ENCODE results near the gene ENTPD1. TPM values are rescaled to one million over a fixed set of nuclear protein-coding genes. Genes with fewer than 3 reads are reported as not detected.

The ENTPD1 gene
- total RNA-seq, 1 donor from 2014 or later = 0.95 TPM

GRCh38 chr10:95742962-95743535 is 12.9 kb upstream of the ENTPD1 start:
- H3K4me3 Mint-ChIP-seq (ENCODE audit: unreplicated experiment) = no peak overlapping the region
- H3K4me1 ChIP-seq (ENCODE audit: insufficient read depth, low read length) = peaks cover 16% of the 10 kb centered on the region

GRCh38 chr10:95745501-95745900 is 10.5 kb upstream of the ENTPD1 start:
- H2AFZ ChIP-seq (ENCODE audit: low read depth, low read length) = no peak overlapping the region
- Mint-ChIP-seq H3K4me1 (ENCODE audit: low read depth, unreplicated experiment) (peaks cover 10% of the 10 kb centered on the region), H3K9me3 (ENCODE audit: unreplicated experiment) (peaks cover 4% of the 10 kb centered on the region), H3K4me3 (ENCODE audit: unreplicated experiment) (no peak overlapping the region), H3K27me3 (ENCODE audit: low read depth, unreplicated experiment) (no peaks in the 10 kb centered on the region), H3K36me3 (ENCODE audit: low read depth, unreplicated experiment) (no peaks in the 10 kb centered on the region), H3K27ac (ENCODE audit: unreplicated experiment) (no peak overlapping the region)
- H3K36me3 ChIP-seq (ENCODE audit: insufficient read depth, low read length) = no peaks in the 10 kb centered on the region
- FAIRE-seq = no peak
- no peaks in the 10 kb centered on the region for H3K9me3 ChIP-seq (ENCODE audit: insufficient read depth, low read depth, low read length)
- peaks cover 16% of the 10 kb centered on the region for H3K4me1 ChIP-seq (ENCODE audit: insufficient read depth, low read length)
- no peak for TF ChIP-seq EZH2 (IDR thresholded peaks at IDR 0.05; ENCODE audit: insufficient read depth, low read length)
- TF ChIP-seq, protein P1, sequence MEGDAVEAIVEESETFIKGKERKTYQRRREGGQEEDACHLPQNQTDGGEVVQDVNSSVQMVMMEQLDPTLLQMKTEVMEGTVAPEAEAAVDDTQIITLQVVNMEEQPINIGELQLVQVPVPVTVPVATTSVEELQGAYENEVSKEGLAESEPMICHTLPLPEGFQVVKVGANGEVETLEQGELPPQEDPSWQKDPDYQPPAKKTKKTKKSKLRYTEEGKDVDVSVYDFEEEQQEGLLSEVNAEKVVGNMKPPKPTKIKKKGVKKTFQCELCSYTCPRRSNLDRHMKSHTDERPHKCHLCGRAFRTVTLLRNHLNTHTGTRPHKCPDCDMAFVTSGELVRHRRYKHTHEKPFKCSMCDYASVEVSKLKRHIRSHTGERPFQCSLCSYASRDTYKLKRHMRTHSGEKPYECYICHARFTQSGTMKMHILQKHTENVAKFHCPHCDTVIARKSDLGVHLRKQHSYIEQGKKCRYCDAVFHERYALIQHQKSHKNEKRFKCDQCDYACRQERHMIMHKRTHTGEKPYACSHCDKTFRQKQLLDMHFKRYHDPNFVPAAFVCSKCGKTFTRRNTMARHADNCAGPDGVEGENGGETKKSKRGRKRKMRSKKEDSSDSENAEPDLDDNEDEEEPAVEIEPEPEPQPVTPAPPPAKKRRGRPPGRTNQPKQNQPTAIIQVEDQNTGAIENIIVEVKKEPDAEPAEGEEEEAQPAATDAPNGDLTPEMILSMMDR (IDR thresholded peaks at IDR 0.05; ENCODE audit: insufficient read depth, low read depth, low read length) = no peak
- DNase-seq (ENCODE audit: low read depth) = no peak
- H3K27me3 ChIP-seq (ENCODE audit: insufficient read depth, low read length) = no peaks in the 10 kb centered on the region
- H3K4me2 ChIP-seq (ENCODE audit: low read length) = no peak overlapping the region
- no peak overlapping the region for H3K27ac ChIP-seq (ENCODE audit: low read depth, low read length)
- no peak overlapping the region for H3K4me3 ChIP-seq (ENCODE audit: insufficient read depth, low read depth, low read length)
- H4K20me1 ChIP-seq (ENCODE audit: insufficient read depth, low read length) = no peaks in the 10 kb centered on the region
- H3K79me2 ChIP-seq (ENCODE audit: insufficient read depth, low read length) = no peaks in the 10 kb centered on the region
- H3K9ac ChIP-seq (ENCODE audit: low read length) = no peak overlapping the region

More at GRCh38 chr10:95742962-95743535, 12.9 kb upstream of the ENTPD1 start:
- Mint-ChIP-seq H3K4me1 (ENCODE audit: low read depth, unreplicated experiment) (peaks cover 10% of the 10 kb centered on the region), H3K27ac (ENCODE audit: unreplicated experiment) (no peak overlapping the region), H3K9me3 (ENCODE audit: unreplicated experiment) (peaks cover 4% of the 10 kb centered on the region), H3K27me3 (ENCODE audit: low read depth, unreplicated experiment) (no peaks in the 10 kb centered on the region), H3K36me3 (ENCODE audit: low read depth, unreplicated experiment) (no peaks in the 10 kb centered on the region)
- Histone ChIP-seq H3K27ac (ENCODE audit: low read depth, low read length) (peak overlapping the region; percentile 48), H3K79me2 (ENCODE audit: insufficient read depth, low read length) (no peaks in the 10 kb centered on the region), H4K20me1 (ENCODE audit: insufficient read depth, low read length) (no peaks in the 10 kb centered on the region), H3K36me3 (ENCODE audit: insufficient read depth, low read length) (no peaks in the 10 kb centered on the region), H3K9ac (ENCODE audit: low read length) (no peak overlapping the region), H3K9me3 (ENCODE audit: insufficient read depth, low read depth, low read length) (no peaks in the 10 kb centered on the region), H3K4me3 (ENCODE audit: insufficient read depth, low read depth, low read length) (no peak overlapping the region), H2AFZ (ENCODE audit: low read depth, low read length) (no peak overlapping the region), H3K4me2 (ENCODE audit: low read length) (no peak overlapping the region), H3K27me3 (ENCODE audit: insufficient read depth, low read length) (no peaks in the 10 kb centered on the region)
- TF ChIP-seq, protein P1 (IDR thresholded peaks at IDR 0.05; ENCODE audit: insufficient read depth, low read depth, low read length) = no peak
- TF ChIP-seq EZH2 (IDR thresholded peaks at IDR 0.05; ENCODE audit: insufficient read depth, low read length) = no peak
- DNase-seq (ENCODE audit: low read depth) (peak; percentile 41), FAIRE-seq (no peak)

GRCh38 chr10:95748349-95748748 is 7.6 kb upstream of the ENTPD1 start:
- Mint-ChIP-seq H3K9me3 (ENCODE audit: unreplicated experiment) (peaks cover 2% of the 10 kb centered on the region), H3K27ac (ENCODE audit: unreplicated experiment) (no peak overlapping the region), H3K36me3 (ENCODE audit: low read depth, unreplicated experiment) (no peaks in the 10 kb centered on the region), H3K27me3 (ENCODE audit: low read depth, unreplicated experiment) (no peaks in the 10 kb centered on the region), H3K4me1 (ENCODE audit: low read depth, unreplicated experiment) (no peaks in the 10 kb centered on the region), H3K4me3 (ENCODE audit: unreplicated experiment) (no peak overlapping the region)
- TF ChIP-seq, protein P1 (IDR thresholded peaks at IDR 0.05; ENCODE audit: insufficient read depth, low read depth, low read length) = no peak
- no peak for TF ChIP-seq EZH2 (IDR thresholded peaks at IDR 0.05; ENCODE audit: insufficient read depth, low read length)
- no peaks in the 10 kb centered on the region for H3K27me3 ChIP-seq (ENCODE audit: insufficient read depth, low read length)
- FAIRE-seq (no peak), DNase-seq (ENCODE audit: low read depth) (no peak)
- H2AFZ ChIP-seq (ENCODE audit: low read depth, low read length) = no peak overlapping the region
- no peaks in the 10 kb centered on the region for H3K79me2 ChIP-seq (ENCODE audit: insufficient read depth, low read length)
- no peak overlapping the region for H3K27ac ChIP-seq (ENCODE audit: low read depth, low read length)
- no peaks in the 10 kb centered on the region for H4K20me1 ChIP-seq (ENCODE audit: insufficient read depth, low read length)
- no peak overlapping the region for H3K9ac ChIP-seq (ENCODE audit: low read length)
- H3K9me3 ChIP-seq (ENCODE audit: insufficient read depth, low read depth, low read length) = no peaks in the 10 kb centered on the region
- H3K4me3 ChIP-seq (ENCODE audit: insufficient read depth, low read depth, low read length) = no peak overlapping the region
- H3K36me3 ChIP-seq (ENCODE audit: insufficient read depth, low read length) = no peaks in the 10 kb centered on the region
- no peaks in the 10 kb centered on the region for H3K4me1 ChIP-seq (ENCODE audit: insufficient read depth, low read length)
- H3K4me2 ChIP-seq (ENCODE audit: low read length) = no peak overlapping the region
